HG03442 (cell line): ENCODE results near the gene PDCD5.
"Not testable (repeated sequence)": the region's sequence is repeated elsewhere in the genome, so short reads cannot be mapped to it uniquely, and the experiment has no call there.

Experiments
- ATAC-seq: cut with Tn5 transposase; IDR thresholded peaks from one replicate; pipeline ENCODE4 v1.9.1; 2021; ENCODE audit warnings: mild to moderate bottlenecking, moderate library complexity; ENCODE audit not compliant: unreplicated experiment

PDCD5 gene

GRCh38 chr19:32580901-32581704 lies at the start of gene PDCD5:
Gene PDCD5 (plus strand): TSS chr19:32581190. CDS start chr19:32581262, 72 bp downstream.
- peak; percentile 90 for ATAC-seq

- ATAC-seq = no peak
These were observed 48.8 kb upstream of the PDCD5 start for GRCh38 chr19:32532233-32532632.

GRCh38 chr19:32537580-32537979 lies 43.4 kb upstream of the PDCD5 start:
- no peak for ATAC-seq

GRCh38 chr19:32539240-32539916 lies 41.6 kb upstream of the PDCD5 start:
- no peak for ATAC-seq

GRCh38 chr19:32540621-32541020 lies 40.4 kb upstream of the PDCD5 start:
- no peak for ATAC-seq

GRCh38 chr19:32541376-32541775 lies 39.6 kb upstream of the PDCD5 start:
- ATAC-seq = not testable (repeated sequence)

GRCh38 chr19:32542477-32543108 lies 38.4 kb upstream of the PDCD5 start:
- ATAC-seq = no peak

GRCh38 chr19:32543115-32543900 lies 37.7 kb upstream of the PDCD5 start:
- ATAC-seq = no peak

- no peak for ATAC-seq
These were observed 36.1 kb upstream of the PDCD5 start for GRCh38 chr19:32544917-32545316.

- no peak for ATAC-seq
These were observed 30.3 kb upstream of the PDCD5 start for GRCh38 chr19:32550666-32551065.

- ATAC-seq = no peak
These were observed 25.2 kb upstream of the PDCD5 start for GRCh38 chr19:32555786-32556185.

- no peak for ATAC-seq
These were observed 22.3 kb upstream of the PDCD5 start for GRCh38 chr19:32558607-32559228.

GRCh38 chr19:32563761-32564160 lies 17.2 kb upstream of the PDCD5 start:
- no peak for ATAC-seq

- ATAC-seq = no peak
These were observed 14.7 kb upstream of the PDCD5 start for GRCh38 chr19:32566246-32566830.

GRCh38 chr19:32567486-32567885 lies 13.5 kb upstream of the PDCD5 start:
- ATAC-seq = no peak

- peak; percentile 55 for ATAC-seq
These were observed 10.8 kb upstream of the PDCD5 start for GRCh38 chr19:32570081-32570785.

GRCh38 chr19:32571471-32572075 lies 9.4 kb upstream of the PDCD5 start:
- ATAC-seq = not testable (repeated sequence)

- not testable (repeated sequence) for ATAC-seq
These were observed 8.1 kb upstream of the PDCD5 start for GRCh38 chr19:32572700-32573491.

GRCh38 chr19:32573492-32573794 lies 7.5 kb upstream of the PDCD5 start:
- ATAC-seq = no peak
